Lung (tissue), 12 donors: Measurements from ENCODE around the gene RERG. TPM values are rescaled to one million over a fixed set of nuclear protein-coding genes. Genes with fewer than 3 reads are reported as not detected.
A peak's percentile ranks its signal among the peaks of the same experiment; 100 is the strongest.

Experiments
- ATAC-seq: fragments of 200-7000 bp; cut with Tn5 transposase; one replicate; pipeline ENCODE4 v1.9.1; 2020; ENCODE audit warnings: moderate number of reproducible peaks; ENCODE audit not compliant: insufficient read depth, low FRiP score
- DNase-seq, 3 donors: peaks; one replicate each; pipeline ENCODE4 v3.0.0-alpha.2; 2013 to 2017
- H3K27ac ChIP-seq, 2 donors: one replicate each; pipeline ENCODE4 v1.5.1; 2013; ENCODE audit warnings: mild to moderate bottlenecking in 2 of 2, moderate library complexity in 2 of 2, control low read depth in 1 of 2, inconsistent platforms in 1 of 2, low read depth in 1 of 2, low read length in 1 of 2
- H3K27me3 ChIP-seq, 3 donors: one replicate each; pipeline ENCODE4 v1.5.1; 2013; ENCODE audit warnings: low read length in 2 of 3; ENCODE audit not compliant: control insufficient read depth in 3 of 3, insufficient read depth in 3 of 3
- H3K36me3 ChIP-seq, 4 donors: one replicate each; pipeline ENCODE4 v1.5.1; 2013; ENCODE audit warnings: low read length in 4 of 4, mild to moderate bottlenecking in 1 of 4, moderate library complexity in 1 of 4; ENCODE audit not compliant: control insufficient read depth in 4 of 4, insufficient read depth in 4 of 4
- H3K4me1 ChIP-seq, 5 donors: one replicate each; pipeline ENCODE4 v1.5.1; 2013; ENCODE audit warnings: low read length in 5 of 5, mild to moderate bottlenecking in 2 of 5, moderate library complexity in 1 of 5; ENCODE audit not compliant: control insufficient read depth in 5 of 5, insufficient read depth in 5 of 5
- H3K4me3 ChIP-seq: one replicate; pipeline ENCODE4 v1.5.1; 2013; ENCODE audit warnings: mild to moderate bottlenecking, control low read depth, moderate library complexity
- H3K9ac ChIP-seq, 2 donors: one replicate each; pipeline ENCODE4 v1.5.1; 2013; ENCODE audit warnings: low read length in 2 of 2, control low read depth in 1 of 2; ENCODE audit not compliant: insufficient read depth in 1 of 2
- H3K9me3 ChIP-seq, 4 donors: one replicate each; pipeline ENCODE4 v1.5.1; 2013; ENCODE audit warnings: low read length in 3 of 4, mild to moderate bottlenecking in 1 of 4, moderate library complexity in 1 of 4; ENCODE audit not compliant: control insufficient read depth in 4 of 4, insufficient read depth in 3 of 4
- CTCF ChIP-seq: IDR thresholded peaks from 2 replicates; pipeline ENCODE4 v1.5.1; 2012; ENCODE audit warnings: mild to moderate bottlenecking; ENCODE audit errors: control extremely low read depth, extremely low read depth
- WGBS, 2 donors: extraction: QIAGEN DNeasy Blood & Tissue Kit; methylation state at CpG; one replicate each; pipeline ENCODE4 v1.1.7; 2013; 5-methylcytosine and 5-hydroxymethylcytosine counted together
- polyA plus RNA-seq, 2 donors: library from polyadenylated mRNA; stranded (reverse); fragments of 200-250 nt; gene quantifications; one replicate each; pipeline ENCODE4 v1.2.1, GENCODE V29; 2013
- total RNA-seq, 2 donors: library from RNA; depleted of rRNA in 1 of 2; stranded (reverse); fragments of >200 nt in 1 of 2; gene quantifications; one replicate each; pipeline ENCODE4 v1.2.1, GENCODE V29; 2014 to 2021
- donor health status: control.
- donor health status: control.
- donor health status: Bipolar disorder and iron deficiency.
- donor health status: healthy.
- donor health status: DM: yes; HTN: yes; CAD: no.

The RERG gene
- total and polyA plus RNA-seq, 4 donors, result 3.3 to 20.1 (median 8.5) TPM

DNA sequence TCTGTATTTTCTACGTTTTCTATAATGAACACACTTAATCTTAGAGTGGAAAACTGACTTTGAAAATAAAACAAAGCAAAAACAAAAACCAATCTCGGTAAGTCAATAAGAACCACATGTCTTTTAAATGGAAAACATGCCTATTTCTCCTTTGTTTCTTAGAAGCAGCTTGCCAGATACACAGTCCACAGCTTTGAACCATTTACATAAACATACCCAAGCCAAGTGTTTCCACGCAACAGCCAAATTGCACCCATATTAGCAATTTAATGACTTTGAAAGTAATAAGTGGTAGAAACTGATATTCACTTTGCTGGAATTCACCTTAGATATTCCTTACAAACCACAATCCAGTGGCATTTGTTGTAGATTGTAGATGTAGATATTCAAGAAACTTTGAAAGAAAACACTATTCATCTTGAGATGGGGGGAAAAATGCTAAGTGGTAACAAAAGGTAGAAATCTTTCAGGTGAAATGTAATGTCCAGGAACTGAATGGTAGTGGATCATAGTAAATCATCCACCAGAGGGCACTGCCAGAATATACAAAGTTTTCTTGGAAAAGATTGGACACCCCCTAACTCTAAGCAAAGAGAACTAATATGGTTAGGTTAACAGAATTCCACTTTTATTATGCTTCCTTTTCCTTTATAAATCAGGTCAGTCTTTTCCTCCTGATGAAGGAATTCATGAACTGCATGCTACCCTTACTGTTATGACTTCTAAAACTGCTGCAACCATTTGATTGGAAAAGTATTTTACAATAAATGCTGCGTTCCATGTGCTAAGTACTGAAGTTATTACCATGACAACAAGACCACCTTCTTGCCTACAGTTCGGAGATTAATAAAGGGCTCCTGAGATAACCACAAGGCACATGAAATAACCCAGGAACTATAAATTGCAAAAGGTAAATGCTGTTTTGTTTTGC lies 69.8 kb downstream of the RERG start:
- H3K4me3 ChIP-seq, result no peak overlapping the region
- H3K9ac ChIP-seq, result no peak overlapping the region
- ATAC-seq, result peak; percentile 58
- H3K36me3 ChIP-seq, result no peaks in the 10 kb centered on the region
- H3K9me3 ChIP-seq, result no peaks in the 10 kb centered on the region
- peak overlapping the region in 1 of 2 donors; percentile 1 for H3K27ac ChIP-seq
- H3K27me3 ChIP-seq, result no peaks in the 10 kb centered on the region
- peak in 2 of 3 donors; percentile 70 to 73 for DNase-seq
- peak; percentile 11 for TF ChIP-seq CTCF
- 62 to 76% methylated on average over 5 of the region's 5 CpGs for WGBS, 2 donors
- H3K4me1 ChIP-seq, result peaks cover 1 to 46% (median 4%) of the 10 kb centered on the region in 5 donors

GRCh38 chr12:15146585-15146984 lies 74.6 kb downstream of the RERG start:
- no peaks in the 10 kb centered on the region for H3K9me3 ChIP-seq
- no peaks in the 10 kb centered on the region for H3K27me3 ChIP-seq
- no peak overlapping the region for H3K27ac ChIP-seq
- WGBS, 2 donors, result 42 to 70% methylated on average over 3 of the region's 3 CpGs
- H3K9ac ChIP-seq, result no peak overlapping the region
- H3K36me3 ChIP-seq, result no peaks in the 10 kb centered on the region
- H3K4me1 ChIP-seq, result peaks cover 0 to 32% (median 2%) of the 10 kb centered on the region in 5 donors
- no peak for TF ChIP-seq CTCF
- H3K4me3 ChIP-seq, result no peak overlapping the region
- ATAC-seq, result no peak
- peak; percentile 63 to 92 (median 85) for DNase-seq

- Histone ChIP-seq H3K4me3 (no peak overlapping the region), H3K36me3 (no peaks in the 10 kb centered on the region), H3K9me3 (no peaks in the 10 kb centered on the region), H3K4me1 (peaks cover 0 to 24% (median 2%) of the 10 kb centered on the region in 5 donors), H3K27me3 (no peaks in the 10 kb centered on the region), H3K9ac (no peak overlapping the region), H3K27ac (no peak overlapping the region)
- ATAC-seq (no peak), DNase-seq (no peak)
- TF ChIP-seq CTCF, result no peak
Measured at GRCh38 chr12:15143467-15143866, 77.8 kb downstream of the RERG start.
